WTC11 (cell line): Measurements from ENCODE around the gene NPAS3. TPM values are rescaled to one million over a fixed set of nuclear protein-coding genes. Genes with fewer than 3 reads are reported as not detected.

Experiments used
- ATAC-seq: fragments of 200-7000 bp; cut with Tn5 transposase; 2 replicates; pipeline ENCODE4 v1.10.0; 2021; ENCODE audit warnings: mild to moderate bottlenecking, moderate library complexity
- CTCF ChIA-PET: fragments of 300-600 bp; sonication (Branson Sonifier 250); formaldehyde crosslinking; loops from one replicate; lab custom pipeline; 2021; ENCODE audit warnings: antibody characterized with exemption; lab: Charles Lee
- POLR2A ChIA-PET: fragments of 350-600 bp; sonication (Branson Sonifier 250); formaldehyde crosslinking; loops from one replicate; lab custom pipeline; 2021; ENCODE audit warnings: antibody characterized with exemption; lab: Charles Lee
- DNase-seq: peaks from one replicate; pipeline ENCODE4 v3.0.0; 2021; ENCODE audit warnings: low spot score
- H3K27ac Mint-ChIP-seq: 2 replicates; pipeline ENCODE4 v1.8.0; 2021; ENCODE audit warnings: mixed read lengths
- H3K27me3 Mint-ChIP-seq: 2 replicates; pipeline ENCODE4 v1.8.0; 2021; ENCODE audit warnings: low read depth, mild to moderate bottlenecking, moderate library complexity, mixed read lengths
- H3K36me3 Mint-ChIP-seq: 2 replicates; pipeline ENCODE4 v1.8.0; 2021; ENCODE audit warnings: mixed read lengths
- H3K4me1 Mint-ChIP-seq: 2 replicates; pipeline ENCODE4 v1.8.0; 2022; ENCODE audit warnings: mixed read lengths
- H3K4me3 Mint-ChIP-seq: 2 replicates; pipeline ENCODE4 v1.8.0; 2021; ENCODE audit warnings: mild to moderate bottlenecking, moderate library complexity, mixed read lengths
- H3K9me3 Mint-ChIP-seq: 2 replicates; pipeline ENCODE4 v1.8.0; 2021; ENCODE audit warnings: mixed read lengths
- E2F5 ChIP-seq: sonication (generic); formaldehyde crosslinking; IDR thresholded peaks from 2 replicates; pipeline ENCODE4 v1.8.1; 2022; ENCODE audit warnings: mild to moderate bottlenecking, moderate library complexity, missing genetic modification reagents
- ETV6 ChIP-seq: sonication (generic); formaldehyde crosslinking; IDR thresholded peaks from 2 replicates; pipeline ENCODE4 v1.8.1; 2022; ENCODE audit warnings: mild to moderate bottlenecking, missing genetic modification reagents
- FOXK1 ChIP-seq: sonication (generic); formaldehyde crosslinking; IDR thresholded peaks from 2 replicates; pipeline ENCODE4 v1.8.0; 2022; ENCODE audit warnings: mild to moderate bottlenecking, moderate library complexity, missing genetic modification reagents
- NFE2L1 ChIP-seq: sonication (generic); formaldehyde crosslinking; IDR thresholded peaks from 2 replicates; pipeline ENCODE4 v1.8.1; 2023; ENCODE audit warnings: missing genetic modification reagents
- PRDM15 ChIP-seq: sonication (generic); formaldehyde crosslinking; IDR thresholded peaks from 2 replicates; pipeline ENCODE4 v1.8.0; 2022; ENCODE audit warnings: missing genetic modification reagents
- PRRX2 ChIP-seq: fragments of 250-450 bp; sonication (Bioruptor Pico); IDR thresholded peaks from 2 replicates; pipeline ENCODE4 v1.8.0; 2021; ENCODE audit warnings: mild to moderate bottlenecking
- RORB ChIP-seq: fragments of 250-450 bp; sonication (Bioruptor Pico); IDR thresholded peaks from 2 replicates; pipeline ENCODE4 v1.9.0; 2021; ENCODE audit warnings: mild to moderate bottlenecking
- TCF7 ChIP-seq: sonication (generic); formaldehyde crosslinking; IDR thresholded peaks from 2 replicates; pipeline ENCODE4 v1.8.0; 2022; ENCODE audit warnings: mild to moderate bottlenecking, low read depth, missing genetic modification reagents, moderate library complexity
- USF1 ChIP-seq: sonication (generic); formaldehyde crosslinking; IDR thresholded peaks from 2 replicates; pipeline ENCODE4 v1.8.0; 2022; ENCODE audit warnings: mild to moderate bottlenecking, missing genetic modification reagents
- ZBTB43 ChIP-seq: sonication (generic); formaldehyde crosslinking; IDR thresholded peaks from 2 replicates; pipeline ENCODE4 v1.8.1; 2023; ENCODE audit warnings: mild to moderate bottlenecking, missing genetic modification reagents
- ZNF263 ChIP-seq: sonication (generic); formaldehyde crosslinking; IDR thresholded peaks from 2 replicates; pipeline ENCODE4 v1.8.1; 2022; ENCODE audit warnings: low read depth, mild to moderate bottlenecking, moderate library complexity, missing genetic modification reagents
- ZNF416 ChIP-seq: fragments of 250-450 bp; sonication (Bioruptor Pico); IDR thresholded peaks from 2 replicates; pipeline ENCODE4 v1.9.0; 2021; ENCODE audit warnings: mild to moderate bottlenecking, inconsistent platforms
- ZNF423 ChIP-seq: fragments of 250-450 bp; sonication (Bioruptor Pico); IDR thresholded peaks from 2 replicates; pipeline ENCODE4 v2.1.2; 2022; ENCODE audit warnings: mild to moderate bottlenecking, moderate library complexity
- ZNF425 ChIP-seq: fragments of 250-450 bp; sonication (Bioruptor Pico); conservative IDR thresholded peaks from 2 replicates; pipeline ENCODE4 v1.9.0; 2021; ENCODE audit warnings: mild to moderate bottlenecking
- total RNA-seq: library from RNA; stranded (reverse); gene quantifications from 3 replicates; pipeline ENCODE4 v1.2.3, GENCODE V29; 2021
- TF ChIP-seq, protein P1 (sequence below): sonication (generic); formaldehyde crosslinking; conservative IDR thresholded peaks from 2 replicates; pipeline ENCODE4 v1.8.1; 2023; ENCODE audit warnings: mild to moderate bottlenecking, low read depth, missing genetic modification reagents, moderate library complexity
- TF ChIP-seq, protein P2 (sequence below): sonication (generic); formaldehyde crosslinking; IDR thresholded peaks from 2 replicates; pipeline ENCODE4 v1.8.1; 2023; ENCODE audit warnings: mild to moderate bottlenecking, missing genetic modification reagents, moderate library complexity
- TF ChIP-seq, protein P3 (sequence below): fragments of 250-450 bp; sonication (Bioruptor Pico); IDR thresholded peaks from 2 replicates; pipeline ENCODE4 v1.8.0; 2021; ENCODE audit warnings: mild to moderate bottlenecking

NPAS3 gene
- total RNA-seq, 1 experiment from 2014 or later, result 3.2 TPM

DNA sequence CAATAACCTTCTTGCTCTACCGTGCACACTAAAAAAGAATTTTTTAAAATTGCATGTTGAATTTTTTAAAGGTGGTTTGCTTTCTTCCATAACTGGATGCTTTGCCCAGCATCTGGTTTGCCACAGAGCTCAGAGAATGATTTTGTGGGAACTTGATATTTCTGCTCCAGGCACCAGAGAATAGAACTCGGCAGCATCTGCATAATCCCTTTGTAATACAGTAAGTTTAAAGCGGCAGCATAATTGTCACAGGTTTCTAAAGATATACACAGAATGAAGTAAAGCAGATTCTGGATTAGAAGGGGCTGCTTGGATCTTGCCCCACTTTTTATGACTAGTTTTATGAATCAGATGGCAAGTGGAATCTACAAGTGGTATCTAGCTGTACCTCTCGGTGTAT is 352.0 kb downstream of the NPAS3 start:
- ATAC-seq (no peak; the same call in 1 of the 2 replicates), DNase-seq (no peak)
- TF ChIP-seq RORB (CRISPR knock-in tag) (no peak), ETV6 (CRISPR knock-in tag) (no peak), ZNF263 (CRISPR knock-in tag) (no peak), USF1 (CRISPR knock-in tag) (no peak), ZBTB43 (CRISPR knock-in tag) (no peak), E2F5 (CRISPR knock-in tag) (no peak), FOXK1 (CRISPR knock-in tag) (no peak), ZNF423 (CRISPR knock-in tag) (no peak), PRDM15 (no peak), ZNF416 (CRISPR knock-in tag) (no peak), PRRX2 (CRISPR knock-in tag) (no peak), NFE2L1 (CRISPR knock-in tag) (no peak), TCF7 (no peak), ZNF425 (no peak)
- TF ChIP-seq, protein P1, sequence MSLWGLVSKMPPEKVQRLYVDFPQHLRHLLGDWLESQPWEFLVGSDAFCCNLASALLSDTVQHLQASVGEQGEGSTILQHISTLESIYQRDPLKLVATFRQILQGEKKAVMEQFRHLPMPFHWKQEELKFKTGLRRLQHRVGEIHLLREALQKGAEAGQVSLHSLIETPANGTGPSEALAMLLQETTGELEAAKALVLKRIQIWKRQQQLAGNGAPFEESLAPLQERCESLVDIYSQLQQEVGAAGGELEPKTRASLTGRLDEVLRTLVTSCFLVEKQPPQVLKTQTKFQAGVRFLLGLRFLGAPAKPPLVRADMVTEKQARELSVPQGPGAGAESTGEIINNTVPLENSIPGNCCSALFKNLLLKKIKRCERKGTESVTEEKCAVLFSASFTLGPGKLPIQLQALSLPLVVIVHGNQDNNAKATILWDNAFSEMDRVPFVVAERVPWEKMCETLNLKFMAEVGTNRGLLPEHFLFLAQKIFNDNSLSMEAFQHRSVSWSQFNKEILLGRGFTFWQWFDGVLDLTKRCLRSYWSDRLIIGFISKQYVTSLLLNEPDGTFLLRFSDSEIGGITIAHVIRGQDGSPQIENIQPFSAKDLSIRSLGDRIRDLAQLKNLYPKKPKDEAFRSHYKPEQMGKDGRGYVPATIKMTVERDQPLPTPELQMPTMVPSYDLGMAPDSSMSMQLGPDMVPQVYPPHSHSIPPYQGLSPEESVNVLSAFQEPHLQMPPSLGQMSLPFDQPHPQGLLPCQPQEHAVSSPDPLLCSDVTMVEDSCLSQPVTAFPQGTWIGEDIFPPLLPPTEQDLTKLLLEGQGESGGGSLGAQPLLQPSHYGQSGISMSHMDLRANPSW (CRISPR knock-in tag), result no peak
- TF ChIP-seq, protein P2, sequence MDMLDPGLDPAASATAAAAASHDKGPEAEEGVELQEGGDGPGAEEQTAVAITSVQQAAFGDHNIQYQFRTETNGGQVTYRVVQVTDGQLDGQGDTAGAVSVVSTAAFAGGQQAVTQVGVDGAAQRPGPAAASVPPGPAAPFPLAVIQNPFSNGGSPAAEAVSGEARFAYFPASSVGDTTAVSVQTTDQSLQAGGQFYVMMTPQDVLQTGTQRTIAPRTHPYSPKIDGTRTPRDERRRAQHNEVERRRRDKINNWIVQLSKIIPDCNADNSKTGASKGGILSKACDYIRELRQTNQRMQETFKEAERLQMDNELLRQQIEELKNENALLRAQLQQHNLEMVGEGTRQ (CRISPR knock-in tag), result no peak
- TF ChIP-seq, protein P3, sequence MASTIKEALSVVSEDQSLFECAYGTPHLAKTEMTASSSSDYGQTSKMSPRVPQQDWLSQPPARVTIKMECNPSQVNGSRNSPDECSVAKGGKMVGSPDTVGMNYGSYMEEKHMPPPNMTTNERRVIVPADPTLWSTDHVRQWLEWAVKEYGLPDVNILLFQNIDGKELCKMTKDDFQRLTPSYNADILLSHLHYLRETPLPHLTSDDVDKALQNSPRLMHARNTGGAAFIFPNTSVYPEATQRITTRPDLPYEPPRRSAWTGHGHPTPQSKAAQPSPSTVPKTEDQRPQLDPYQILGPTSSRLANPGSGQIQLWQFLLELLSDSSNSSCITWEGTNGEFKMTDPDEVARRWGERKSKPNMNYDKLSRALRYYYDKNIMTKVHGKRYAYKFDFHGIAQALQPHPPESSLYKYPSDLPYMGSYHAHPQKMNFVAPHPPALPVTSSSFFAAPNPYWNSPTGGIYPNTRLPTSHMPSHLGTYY (CRISPR knock-in tag), result no peak
- no peaks in the 10 kb centered on the region for H3K36me3 Mint-ChIP-seq
- no peaks in the 10 kb centered on the region for H3K9me3 Mint-ChIP-seq
- H3K4me3 Mint-ChIP-seq, result no peak overlapping the region
- H3K4me1 Mint-ChIP-seq, result peaks cover 26% of the 10 kb centered on the region
- H3K27me3 Mint-ChIP-seq, result no peaks in the 10 kb centered on the region
- ChIA-PET CTCF (no interaction called here), POLR2A (no interaction called here)
- no peak overlapping the region for H3K27ac Mint-ChIP-seq
